Mesenchymal stem cell (in vitro differentiated cells and primary cell): ENCODE results near the gene CFAP44.
"Not testable (repeated sequence)": the region's sequence is repeated elsewhere in the genome, so short reads cannot be mapped to it uniquely, and the experiment has no call there.

ENCODE experiments used
- DNase-seq: peaks from one replicate; pipeline ENCODE4 v3.0.0-alpha.2; 2013
- H2AFZ ChIP-seq: one replicate; pipeline ENCODE4 v1.6.1; 2013; ENCODE audit warnings: low read depth, mild to moderate bottlenecking, control low read depth, inconsistent platforms, low read length, moderate library complexity
- H2AK5ac ChIP-seq: 2 replicates; pipeline ENCODE4 v1.6.1; 2013; ENCODE audit warnings: low read length, moderate library complexity, mild to moderate bottlenecking, inconsistent platforms; ENCODE audit not compliant: severe bottlenecking
- H2BK120ac ChIP-seq: one replicate; pipeline ENCODE4 v1.6.1; 2013; ENCODE audit warnings: low read depth, mild to moderate bottlenecking, inconsistent platforms, low read length, moderate library complexity
- H2BK12ac ChIP-seq, 2 experiments: one replicate each; pipeline ENCODE4 v1.6.1; 2013; ENCODE audit warnings: inconsistent platforms in 2 of 2, low read length in 2 of 2, mild to moderate bottlenecking in 2 of 2, moderate library complexity in 2 of 2, control low read depth in 1 of 2
- H2BK15ac ChIP-seq: one replicate; pipeline ENCODE4 v1.6.1; 2013; ENCODE audit warnings: mild to moderate bottlenecking, low read depth, inconsistent platforms; ENCODE audit not compliant: poor library complexity, severe bottlenecking
- H2BK5ac ChIP-seq: 2 replicates; pipeline ENCODE4 v1.6.1; 2013; ENCODE audit warnings: low read depth, mild to moderate bottlenecking, low read length, control low read depth, inconsistent platforms; ENCODE audit not compliant: poor library complexity, severe bottlenecking
- H3K14ac ChIP-seq, 2 experiments: one replicate each; pipeline ENCODE4 v1.6.1; 2013; ENCODE audit warnings: inconsistent platforms in 2 of 2, low read length in 2 of 2, control low read depth in 1 of 2, mild to moderate bottlenecking in 1 of 2, moderate library complexity in 1 of 2
- H3K18ac ChIP-seq, 2 experiments: one replicate each; pipeline ENCODE4 v1.6.1; 2013; ENCODE audit warnings: inconsistent platforms in 2 of 2, low read length in 2 of 2, control low read depth in 1 of 2, low read depth in 1 of 2, mild to moderate bottlenecking in 1 of 2
- H3K23ac ChIP-seq, 2 experiments: one replicate each; pipeline ENCODE4 v1.6.1; 2013; ENCODE audit warnings: inconsistent platforms in 2 of 2, low read length in 2 of 2, mild to moderate bottlenecking in 2 of 2, moderate library complexity in 2 of 2, control low read depth in 1 of 2
- H3K27ac ChIP-seq: 2 replicates; pipeline ENCODE4 v1.5.1; 2013; ENCODE audit warnings: mild to moderate bottlenecking, moderate library complexity, low read length, control low read depth, inconsistent platforms; ENCODE audit not compliant: poor library complexity, severe bottlenecking
- H3K27me3 ChIP-seq, 2 experiments: 2 replicates each; pipeline versions ENCODE4 v1.6.1 to v1.7.0; 2013; ENCODE audit warnings: low read length in 2 of 2, mild to moderate bottlenecking in 2 of 2, moderate library complexity in 2 of 2, control low read depth in 1 of 2, inconsistent platforms in 1 of 2; ENCODE audit not compliant: control insufficient read depth in 1 of 2, insufficient read depth in 1 of 2
- H3K36me3 ChIP-seq, 2 experiments: 2 replicates each; pipeline versions ENCODE4 v1.6.1 to v1.7.0; 2013; ENCODE audit warnings: low read length in 2 of 2, control low read depth in 1 of 2, inconsistent platforms in 1 of 2, low read depth in 1 of 2, mild to moderate bottlenecking in 1 of 2; ENCODE audit not compliant: insufficient read depth in 2 of 2, control insufficient read depth in 1 of 2
- H3K4ac ChIP-seq, 2 experiments: one replicate each; pipeline ENCODE4 v1.6.1; 2013; ENCODE audit warnings: inconsistent platforms in 2 of 2, low read length in 2 of 2, mild to moderate bottlenecking in 2 of 2, moderate library complexity in 2 of 2, control low read depth in 1 of 2, low read depth in 1 of 2
- H3K4me1 ChIP-seq: 2 replicates; pipeline ENCODE4 v1.6.1; 2013; ENCODE audit warnings: low read depth, low read length, control low read depth; ENCODE audit not compliant: control insufficient read depth, insufficient read depth
- H3K4me2 ChIP-seq: 2 replicates; pipeline ENCODE4 v1.6.1; 2013; ENCODE audit warnings: low read length, mild to moderate bottlenecking, inconsistent platforms; ENCODE audit not compliant: poor library complexity, severe bottlenecking
- H3K4me3 ChIP-seq, 2 experiments: 2 replicates each; pipeline versions ENCODE4 v1.5.1 to v1.7.0; 2013; ENCODE audit warnings: low read length in 2 of 2, mild to moderate bottlenecking in 2 of 2, control low read depth in 1 of 2, low read depth in 1 of 2; ENCODE audit not compliant: insufficient read depth in 1 of 2
- H3K79me1 ChIP-seq: replicated peaks from 2 replicates; pipeline ENCODE4 v1.6.1; 2013; ENCODE audit warnings: mild to moderate bottlenecking, control low read depth, low read length, inconsistent platforms; ENCODE audit not compliant: poor library complexity, severe bottlenecking
- H3K9ac ChIP-seq: 2 replicates; pipeline ENCODE4 v1.7.0; 2013; ENCODE audit warnings: mild to moderate bottlenecking, low read length, moderate library complexity
- H3K9me3 ChIP-seq: 2 replicates; pipeline ENCODE4 v1.7.0; 2013; ENCODE audit warnings: mild to moderate bottlenecking, low read length; ENCODE audit not compliant: control insufficient read depth
- H4K8ac ChIP-seq: one replicate; pipeline ENCODE4 v1.6.1; 2013; ENCODE audit warnings: inconsistent platforms, mild to moderate bottlenecking, low read length, moderate library complexity
- H4K91ac ChIP-seq: one replicate; pipeline ENCODE4 v1.6.1; 2013; ENCODE audit warnings: mild to moderate bottlenecking, low read length, inconsistent platforms
- WGBS: methylation state at CpG from one replicate; pipeline ENCODE4 v1.1.7; 2013; ENCODE audit warnings: mixed read lengths; 5-methylcytosine and 5-hydroxymethylcytosine counted together

Gene CFAP44

GRCh38 chr3:113458554-113458953 lies 17.3 kb upstream of the CFAP44 start:
- H4K91ac ChIP-seq, H2BK12ac ChIP-seq, H2BK120ac ChIP-seq, H2AK5ac ChIP-seq, DNase-seq, H3K4me3 ChIP-seq, H3K27ac ChIP-seq, H4K8ac ChIP-seq, H3K14ac ChIP-seq, H3K4me1 ChIP-seq, H3K4me2 ChIP-seq, H3K4ac ChIP-seq, H3K18ac ChIP-seq, H3K27me3 ChIP-seq, H2BK5ac ChIP-seq, H3K23ac ChIP-seq, H3K79me1 ChIP-seq, H3K9me3 ChIP-seq, H3K9ac ChIP-seq, H2AFZ ChIP-seq, H2BK15ac ChIP-seq: not testable (repeated sequence)
- WGBS: 100% methylated on average over 5 of the region's 27 CpGs
- peaks cover 6 to 39% of the 10 kb centered on the region in 2 experiments for H3K36me3 ChIP-seq

- H3K27ac ChIP-seq: no peak overlapping the region
- peaks cover 3% of the 10 kb centered on the region for H3K79me1 ChIP-seq
- no peak overlapping the region for H3K4me2 ChIP-seq
- H2AFZ ChIP-seq: no peak overlapping the region
- H2BK120ac ChIP-seq: no peak overlapping the region
- H3K4ac ChIP-seq: no peak overlapping the region
- no peak overlapping the region for H3K23ac ChIP-seq
- no peak overlapping the region for H2BK5ac ChIP-seq
- H3K27me3 ChIP-seq: no peaks in the 10 kb centered on the region
- no peak overlapping the region for H4K91ac ChIP-seq
- no peak overlapping the region for H3K18ac ChIP-seq
- no peaks in the 10 kb centered on the region for H3K9me3 ChIP-seq
- no peak overlapping the region for H4K8ac ChIP-seq
- H2AK5ac ChIP-seq: no peak overlapping the region
- no peak overlapping the region for H3K14ac ChIP-seq
- H2BK12ac ChIP-seq: no peak overlapping the region
- no peak for DNase-seq
- no peak overlapping the region for H3K4me3 ChIP-seq
- H3K9ac ChIP-seq: no peak overlapping the region
- H3K4me1 ChIP-seq: no peaks in the 10 kb centered on the region
- no peak overlapping the region for H2BK15ac ChIP-seq
- H3K36me3 ChIP-seq: peaks cover 6 to 32% of the 10 kb centered on the region in 2 experiments
Observed at GRCh38 chr3:113455446-113455845, 14.2 kb upstream of the CFAP44 start.

- no peak overlapping the region for H3K4ac ChIP-seq
- peaks cover 6 to 29% of the 10 kb centered on the region in 2 experiments for H3K36me3 ChIP-seq
- WGBS: 96% methylated on average over 3 of the region's 3 CpGs
- H2AK5ac ChIP-seq: no peak overlapping the region
- no peak overlapping the region for H4K8ac ChIP-seq
- H2BK12ac ChIP-seq: no peak overlapping the region
- no peak overlapping the region for H2AFZ ChIP-seq
- no peaks in the 10 kb centered on the region for H3K27me3 ChIP-seq
- no peaks in the 10 kb centered on the region for H3K4me1 ChIP-seq
- H2BK15ac ChIP-seq: no peak overlapping the region
- H3K27ac ChIP-seq: no peak overlapping the region
- H4K91ac ChIP-seq: no peak overlapping the region
- H3K79me1 ChIP-seq: peaks cover 3% of the 10 kb centered on the region
- H3K14ac ChIP-seq: no peak overlapping the region
- H3K9ac ChIP-seq: no peak overlapping the region
- no peak overlapping the region for H3K18ac ChIP-seq
- no peak overlapping the region for H3K23ac ChIP-seq
- no peak overlapping the region for H3K4me2 ChIP-seq
- no peak overlapping the region for H3K4me3 ChIP-seq
- no peaks in the 10 kb centered on the region for H3K9me3 ChIP-seq
- H2BK5ac ChIP-seq: no peak overlapping the region
- H2BK120ac ChIP-seq: no peak overlapping the region
- DNase-seq: no peak
Observed at GRCh38 chr3:113454630-113455029, 13.3 kb upstream of the CFAP44 start.

GRCh38 chr3:113454057-113454456 lies 12.8 kb upstream of the CFAP44 start:
- Histone ChIP-seq H3K4me3 (no peak overlapping the region), H3K9ac (no peak overlapping the region), H3K27me3 (no peaks in the 10 kb centered on the region), H3K4me1 (no peaks in the 10 kb centered on the region), H2AK5ac (no peak overlapping the region), H2BK120ac (no peak overlapping the region), H3K36me3 (peaks cover 6 to 29% of the 10 kb centered on the region in 2 experiments), H3K14ac (no peak overlapping the region), H4K8ac (no peak overlapping the region), H3K79me1 (peaks cover 3% of the 10 kb centered on the region), H3K4ac (no peak overlapping the region), H2BK5ac (no peak overlapping the region), H2BK12ac (no peak overlapping the region), H3K18ac (no peak overlapping the region), H3K4me2 (no peak overlapping the region), H3K23ac (no peak overlapping the region), H2AFZ (no peak overlapping the region), H4K91ac (no peak overlapping the region), H2BK15ac (no peak overlapping the region), H3K9me3 (no peaks in the 10 kb centered on the region), H3K27ac (no peak overlapping the region)
- DNase-seq: no peak
- 93% methylated on average over 5 of the region's 6 CpGs for WGBS
